CD14-positive monocyte (primary cell): ENCODE data around the gene LRG1. TPM values are rescaled to one million over a fixed set of nuclear protein-coding genes. Genes with fewer than 3 reads are reported as not detected.

Experiments used
- DNase-seq, 3 donors: peaks; one replicate each; pipeline ENCODE4 v3.0.0-alpha.2; 2011 to 2022
- H2AFZ ChIP-seq: 2 replicates; pipeline ENCODE4 v1.6.0; 2012; ENCODE audit warnings: mild to moderate bottlenecking, low read depth, low read length, inconsistent platforms; ENCODE audit not compliant: insufficient read depth, poor library complexity, severe bottlenecking
- H3K27ac ChIP-seq, 2 donors: 1 replicate in 1 of 2; 2 replicates in 1 of 2; pipeline ENCODE4 v1.5.1; 2012 to 2013; ENCODE audit warnings: low read length in 2 of 2, control low read depth in 1 of 2, inconsistent platforms in 1 of 2, low read depth in 1 of 2, mild to moderate bottlenecking in 1 of 2
- H3K27me3 ChIP-seq, 2 donors: one replicate each; pipeline versions ENCODE4 v1.6.0 to v1.6.1; 2011 to 2013; ENCODE audit warnings: low read length in 2 of 2; ENCODE audit not compliant: control insufficient read depth in 2 of 2, insufficient read depth in 2 of 2
- H3K36me3 ChIP-seq, 2 donors: replicated peaks in 1 of 2; 1 replicate in 1 of 2; 2 replicates in 1 of 2; pipeline versions ENCODE4 v1.5.1 to v1.6.1; 2012 to 2013; ENCODE audit warnings: low read length in 2 of 2, control low read depth in 1 of 2, inconsistent platforms in 1 of 2, mild to moderate bottlenecking in 1 of 2; ENCODE audit not compliant: insufficient read depth in 2 of 2, control insufficient read depth in 1 of 2
- H3K4me1 ChIP-seq, 2 donors: 1 replicate in 1 of 2; 2 replicates in 1 of 2; pipeline versions ENCODE4 v1.5.1 to v1.6.1; 2012 to 2013; ENCODE audit warnings: low read length in 2 of 2, control low read depth in 1 of 2, inconsistent platforms in 1 of 2, mild to moderate bottlenecking in 1 of 2, moderate library complexity in 1 of 2; ENCODE audit not compliant: insufficient read depth in 2 of 2, control insufficient read depth in 1 of 2
- H3K4me2 ChIP-seq: replicated peaks from 2 replicates; pipeline ENCODE3; 2012; ENCODE audit warnings: low read length, moderate library complexity, mild to moderate bottlenecking; ENCODE audit not compliant: poor library complexity, severe bottlenecking; ENCODE audit errors: extremely low read depth
- H3K4me3 ChIP-seq, 3 experiments: fragments of 200-600 bp in 1 of 3; sonication (generic) in 1 of 3; replicated peaks in 1 of 3; 1 replicate in 2 of 3; 2 replicates in 1 of 3; pipeline ENCODE4 v1.5.1; 2011 to 2013; ENCODE audit warnings: low read length in 3 of 3, mild to moderate bottlenecking in 3 of 3, control low read depth in 2 of 3, low read depth in 2 of 3, inconsistent platforms in 1 of 3, moderate library complexity in 1 of 3
- H3K79me2 ChIP-seq: 2 replicates; pipeline ENCODE4 v1.6.0; 2012; ENCODE audit warnings: mild to moderate bottlenecking, control low read depth, inconsistent platforms, low read length, moderate library complexity; ENCODE audit not compliant: insufficient read depth
- H3K9ac ChIP-seq: 2 replicates; pipeline ENCODE4 v1.6.0; 2017; ENCODE audit warnings: low read length, mild to moderate bottlenecking; ENCODE audit not compliant: insufficient read depth, poor library complexity, severe bottlenecking
- H3K9me3 ChIP-seq, 2 donors: replicated peaks in 1 of 2; 1 replicate in 1 of 2; 2 replicates in 1 of 2; pipeline versions ENCODE4 v1.5.1 to v1.6.1; 2012 to 2013; ENCODE audit warnings: low read length in 2 of 2, control low read depth in 1 of 2; ENCODE audit not compliant: control insufficient read depth in 1 of 2, insufficient read depth in 1 of 2
- H4K20me1 ChIP-seq: 2 replicates; pipeline ENCODE4 v1.6.0; 2012; ENCODE audit warnings: mild to moderate bottlenecking, low read length, control low read depth, moderate library complexity; ENCODE audit not compliant: insufficient read depth
- H3K27ac Mint-ChIP-seq, 7 donors: one replicate each; pipeline ENCODE4 v1.8.0; 2020; ENCODE audit warnings: mild to moderate bottlenecking in 7 of 7, mixed read lengths in 7 of 7, moderate library complexity in 6 of 7, inconsistent platforms in 2 of 7
- H3K27me3 Mint-ChIP-seq, 3 donors: one replicate each; pipeline ENCODE4 v1.8.0; 2021 to 2022; ENCODE audit warnings: low read depth in 3 of 3, mild to moderate bottlenecking in 3 of 3, mixed read lengths in 3 of 3, moderate library complexity in 3 of 3, inconsistent platforms in 1 of 3
- H3K36me3 Mint-ChIP-seq, 2 donors: one replicate each; pipeline ENCODE4 v1.8.0; 2020; ENCODE audit warnings: mixed read lengths in 2 of 2, inconsistent platforms in 1 of 2, mild to moderate bottlenecking in 1 of 2
- H3K4me1 Mint-ChIP-seq: one replicate; pipeline ENCODE4 v1.8.0; 2020; ENCODE audit warnings: mild to moderate bottlenecking, mixed read lengths
- H3K4me3 Mint-ChIP-seq, 2 donors: one replicate each; pipeline ENCODE4 v1.8.0; 2020; ENCODE audit warnings: mild to moderate bottlenecking in 2 of 2, mixed read lengths in 2 of 2, moderate library complexity in 1 of 2
- H3K9me3 Mint-ChIP-seq, 7 donors: one replicate each; pipeline ENCODE4 v1.8.0; 2020 to 2022; ENCODE audit warnings: mixed read lengths in 7 of 7, mild to moderate bottlenecking in 6 of 7, moderate library complexity in 6 of 7, inconsistent platforms in 2 of 7
- WGBS: methylation state at CpG from one replicate; pipeline ENCODE4 v1.1.5; 2013; ENCODE audit warnings: missing lambda C conversion rate; ENCODE audit not compliant: insufficient coverage; 5-methylcytosine and 5-hydroxymethylcytosine counted together
- intact Hi-C, 2 donors: fragments of 100-400 bp; cut with micrococcal nuclease; formaldehyde crosslinking; loops; one replicate each; pipeline versions ENCODE4 v1.15.0 to v1.15.1; 2023
- polyA plus RNA-seq, 3 donors: library from polyadenylated mRNA; depleted of rRNA in 1 of 3; unstranded in 2 of 3; stranded (reverse) in 1 of 3; fragments of 300-500 nt in 2 of 3; fragments of >200 nt in 1 of 3; fragmentation: Illumina TruSeq in 2 of 3; gene quantifications; 1 replicate in 2 of 3; 2 replicates in 1 of 3; pipeline ENCODE4 v1.2.3, GENCODE V29; 2012 to 2021
- TF ChIP-seq, protein P1 (sequence below): fragments of 200-600 bp; IDR thresholded peaks from one replicate; pipeline ENCODE4 v1.8.0; 2022; ENCODE audit warnings: antibody characterized with exemption, mild to moderate bottlenecking

The LRG1 gene
- polyA plus RNA-seq, 3 donors: 5.5 to 50.1 (median 9.6) TPM

DNA sequence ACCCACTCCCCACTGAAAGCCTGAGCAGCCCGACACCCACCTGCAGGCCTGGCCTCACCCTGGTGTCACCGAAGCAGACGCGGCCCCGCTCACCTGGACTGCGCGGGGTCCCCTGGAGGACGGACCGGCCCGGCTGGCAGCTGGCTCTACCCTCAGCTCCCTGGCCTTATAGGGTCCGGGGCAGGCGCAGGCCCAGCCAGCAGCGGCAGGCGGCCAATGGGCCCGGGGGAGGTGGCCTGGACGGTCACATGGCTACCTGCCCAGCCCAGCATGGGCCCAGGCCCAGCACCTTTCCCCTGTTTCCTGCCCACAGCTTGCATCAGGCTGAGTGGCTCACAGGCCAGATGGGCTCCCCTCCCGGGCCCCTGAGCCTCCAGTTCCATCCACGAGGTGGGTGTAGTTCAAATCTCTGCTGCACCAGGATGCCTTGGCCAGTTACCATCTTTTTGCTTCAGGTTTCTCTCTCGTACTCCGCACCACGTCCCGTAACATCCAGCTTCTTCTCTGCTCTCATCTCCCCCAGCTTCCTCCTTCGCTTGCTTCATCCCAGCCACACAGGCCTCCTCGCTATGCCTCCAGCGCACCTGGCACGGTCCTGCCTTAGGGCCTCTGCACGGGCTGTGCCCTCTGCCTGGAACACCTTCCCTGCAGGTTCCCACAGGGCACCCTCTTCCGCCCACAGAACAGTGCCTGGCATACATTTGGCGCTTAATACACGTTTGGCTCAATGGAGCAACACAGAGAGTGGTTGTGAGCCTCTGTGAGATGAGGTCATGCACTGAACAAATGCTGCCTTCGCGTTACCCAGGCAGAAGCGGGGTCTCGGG is 21.3 kb downstream of the LRG1 start, which contains the start of gene PLIN4:
Gene PLIN4 (minus strand): TSS at position 142 of the 827 bp plus-strand sequence. CDS start 214 bp downstream, outside the sequence.
- Histone ChIP-seq H4K20me1 (no peaks in the 10 kb centered on the region), H3K4me3 (no peak within 1 kb of the TSS), H3K9ac (no peak within 1 kb of the TSS), H3K36me3 (no peaks in the 10 kb centered on the region), H3K27ac (no peak within 1 kb of the TSS), H2AFZ (no peak within 1 kb of the TSS), H3K4me2 (no peak within 1 kb of the TSS), H3K79me2 (no peaks in the 10 kb centered on the region), H3K27me3 (no peaks in the 10 kb centered on the region), H3K9me3 (no peaks in the 10 kb centered on the region), H3K4me1 (no peaks in the 10 kb centered on the region)
- H3K27me3 Mint-ChIP-seq: peaks cover 0 to 13% (median 9%) of the 10 kb centered on the region in 3 donors
- H3K36me3 Mint-ChIP-seq: no peaks in the 10 kb centered on the region
- no peak for DNase-seq
- H3K27ac Mint-ChIP-seq: peak within 1 kb of the TSS in 1 of 7 donors; percentile 20
- TF ChIP-seq, protein P1, sequence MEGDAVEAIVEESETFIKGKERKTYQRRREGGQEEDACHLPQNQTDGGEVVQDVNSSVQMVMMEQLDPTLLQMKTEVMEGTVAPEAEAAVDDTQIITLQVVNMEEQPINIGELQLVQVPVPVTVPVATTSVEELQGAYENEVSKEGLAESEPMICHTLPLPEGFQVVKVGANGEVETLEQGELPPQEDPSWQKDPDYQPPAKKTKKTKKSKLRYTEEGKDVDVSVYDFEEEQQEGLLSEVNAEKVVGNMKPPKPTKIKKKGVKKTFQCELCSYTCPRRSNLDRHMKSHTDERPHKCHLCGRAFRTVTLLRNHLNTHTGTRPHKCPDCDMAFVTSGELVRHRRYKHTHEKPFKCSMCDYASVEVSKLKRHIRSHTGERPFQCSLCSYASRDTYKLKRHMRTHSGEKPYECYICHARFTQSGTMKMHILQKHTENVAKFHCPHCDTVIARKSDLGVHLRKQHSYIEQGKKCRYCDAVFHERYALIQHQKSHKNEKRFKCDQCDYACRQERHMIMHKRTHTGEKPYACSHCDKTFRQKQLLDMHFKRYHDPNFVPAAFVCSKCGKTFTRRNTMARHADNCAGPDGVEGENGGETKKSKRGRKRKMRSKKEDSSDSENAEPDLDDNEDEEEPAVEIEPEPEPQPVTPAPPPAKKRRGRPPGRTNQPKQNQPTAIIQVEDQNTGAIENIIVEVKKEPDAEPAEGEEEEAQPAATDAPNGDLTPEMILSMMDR: no peak
- 74% methylated on average over 34 of the region's 34 CpGs for WGBS
- no peaks in the 10 kb centered on the region for H3K4me1 Mint-ChIP-seq
- H3K9me3 Mint-ChIP-seq: peaks cover 0 to 2% (median 0%) of the 10 kb centered on the region in 7 donors
- intact Hi-C loops: no loop called here
- H3K4me3 Mint-ChIP-seq: no peak within 1 kb of the TSS

DNA sequence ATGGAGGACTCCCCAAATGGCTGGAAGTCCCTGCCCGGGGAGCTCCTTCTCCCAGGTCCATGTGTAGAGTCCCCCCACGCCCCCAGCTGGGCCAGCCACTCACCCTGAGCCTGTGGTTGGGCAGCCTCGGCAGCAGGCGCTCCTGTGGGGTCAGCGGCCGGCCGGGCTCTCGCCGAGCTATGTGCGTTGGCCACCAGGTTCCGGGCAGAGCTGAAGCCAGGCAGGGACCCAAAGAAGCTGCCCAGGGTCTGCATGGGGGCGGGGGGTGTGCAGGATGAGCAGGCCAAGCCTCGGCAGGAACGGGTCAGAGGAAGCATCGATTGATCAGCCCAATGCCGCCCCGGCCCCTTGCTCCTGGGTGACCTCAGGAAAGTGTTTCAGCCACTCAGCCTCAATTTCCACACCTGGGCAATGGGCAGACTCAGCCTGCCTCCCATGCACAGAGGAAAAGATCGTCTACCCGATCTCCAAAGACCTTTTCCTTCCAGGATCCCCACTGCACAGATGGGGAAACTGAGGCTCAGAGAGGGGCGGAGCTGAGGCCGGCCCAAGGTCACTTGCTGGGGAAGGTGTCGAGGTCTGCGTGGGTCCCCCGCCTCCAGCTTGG is 22.3 kb downstream of the LRG1 start:
- no peak overlapping the region for H3K4me3 ChIP-seq
- Mint-ChIP-seq H3K36me3 (no peaks in the 10 kb centered on the region), H3K27ac (no peak overlapping the region), H3K27me3 (peaks cover 0 to 13% (median 8%) of the 10 kb centered on the region in 3 donors), H3K4me1 (no peaks in the 10 kb centered on the region), H3K9me3 (peaks cover 0 to 2% (median 0%) of the 10 kb centered on the region in 7 donors), H3K4me3 (no peak overlapping the region)
- H2AFZ ChIP-seq: no peak overlapping the region
- TF ChIP-seq, protein P1: no peak
- H3K9ac ChIP-seq: no peak overlapping the region
- DNase-seq: no peak
- no peaks in the 10 kb centered on the region for H3K79me2 ChIP-seq
- H3K36me3 ChIP-seq: no peaks in the 10 kb centered on the region
- no peak overlapping the region for H3K27ac ChIP-seq
- H3K27me3 ChIP-seq: no peaks in the 10 kb centered on the region
- H3K9me3 ChIP-seq: no peaks in the 10 kb centered on the region
- H3K4me2 ChIP-seq: no peak overlapping the region
- H4K20me1 ChIP-seq: no peaks in the 10 kb centered on the region
- intact Hi-C loops: no loop called here
- no peaks in the 10 kb centered on the region for H3K4me1 ChIP-seq
- WGBS: 83% methylated on average over 16 of the region's 24 CpGs
